Peyer's patch (tissue), 4 donors: ENCODE results near the gene CRB2.

Experiments used
- POLR2A ChIP-seq, 2 donors: fragments of 450-650 bp; IDR thresholded peaks; one replicate each; pipeline ENCODE4 v1.5.1; 2017; ENCODE audit warnings: antibody characterized with exemption in 2 of 2, mild to moderate bottlenecking in 2 of 2, moderate library complexity in 2 of 2
- TF ChIP-seq, protein P1 (sequence below), 6 experiments: fragments of 450-650 bp in 4 of 6; fragments of 200-600 bp in 2 of 6; sonication (generic) in 1 of 6; IDR thresholded peaks; one replicate each; pipeline ENCODE4 v1.5.1; 2017 to 2019; ENCODE audit warnings: antibody characterized with exemption in 6 of 6, mild to moderate bottlenecking in 3 of 6, moderate library complexity in 1 of 6

DNA sequence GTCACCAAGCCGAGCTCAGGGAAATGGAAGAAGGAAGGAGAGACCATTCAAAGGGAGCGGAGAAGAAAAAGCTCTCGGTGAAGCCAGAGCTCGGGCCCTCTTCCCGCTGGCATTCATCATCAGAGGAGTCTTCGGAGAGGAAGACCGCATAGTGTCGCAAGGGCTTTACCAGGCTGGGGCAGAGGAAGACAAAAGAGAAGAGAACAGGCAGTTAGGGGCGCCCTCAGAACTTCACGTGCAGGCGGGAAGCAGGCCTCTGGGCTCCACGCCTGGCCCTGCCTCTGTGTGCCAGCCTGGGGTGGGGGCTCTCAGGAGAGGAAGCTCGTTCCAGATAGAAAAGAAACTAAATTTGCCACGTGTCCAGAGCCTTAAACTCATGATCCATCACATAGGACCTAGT is 31.7 kb downstream of the CRB2 start:
- TF ChIP-seq, protein P1, sequence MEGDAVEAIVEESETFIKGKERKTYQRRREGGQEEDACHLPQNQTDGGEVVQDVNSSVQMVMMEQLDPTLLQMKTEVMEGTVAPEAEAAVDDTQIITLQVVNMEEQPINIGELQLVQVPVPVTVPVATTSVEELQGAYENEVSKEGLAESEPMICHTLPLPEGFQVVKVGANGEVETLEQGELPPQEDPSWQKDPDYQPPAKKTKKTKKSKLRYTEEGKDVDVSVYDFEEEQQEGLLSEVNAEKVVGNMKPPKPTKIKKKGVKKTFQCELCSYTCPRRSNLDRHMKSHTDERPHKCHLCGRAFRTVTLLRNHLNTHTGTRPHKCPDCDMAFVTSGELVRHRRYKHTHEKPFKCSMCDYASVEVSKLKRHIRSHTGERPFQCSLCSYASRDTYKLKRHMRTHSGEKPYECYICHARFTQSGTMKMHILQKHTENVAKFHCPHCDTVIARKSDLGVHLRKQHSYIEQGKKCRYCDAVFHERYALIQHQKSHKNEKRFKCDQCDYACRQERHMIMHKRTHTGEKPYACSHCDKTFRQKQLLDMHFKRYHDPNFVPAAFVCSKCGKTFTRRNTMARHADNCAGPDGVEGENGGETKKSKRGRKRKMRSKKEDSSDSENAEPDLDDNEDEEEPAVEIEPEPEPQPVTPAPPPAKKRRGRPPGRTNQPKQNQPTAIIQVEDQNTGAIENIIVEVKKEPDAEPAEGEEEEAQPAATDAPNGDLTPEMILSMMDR (IDR thresholded peaks at IDR 0.05), result no peak
- TF ChIP-seq POLR2A (IDR thresholded peaks at IDR 0.05), result no peak
